Endodermal cell (in vitro differentiated cells): ENCODE data around the gene CDC14B. TPM values are rescaled to one million over a fixed set of nuclear protein-coding genes. Genes with fewer than 3 reads are reported as not detected.

Experiments used
- DNase-seq: peaks from one replicate; pipeline ENCODE4 v3.0.0-alpha.2; 2017
- H3K27ac ChIP-seq: 2 replicates; pipeline ENCODE4 v1.5.1; 2013; ENCODE audit warnings: mild to moderate bottlenecking, low read depth, low read length, moderate library complexity
- H3K27me3 ChIP-seq: 2 replicates; pipeline ENCODE4 v1.6.1; 2013; ENCODE audit warnings: mild to moderate bottlenecking, low read length, moderate library complexity; ENCODE audit not compliant: insufficient read depth, control insufficient read depth, poor library complexity, severe bottlenecking
- H3K36me3 ChIP-seq: 2 replicates; pipeline ENCODE4 v1.7.0; 2013; ENCODE audit warnings: mild to moderate bottlenecking, low read length, moderate library complexity; ENCODE audit not compliant: control insufficient read depth, insufficient read depth
- H3K4me1 ChIP-seq: one replicate; pipeline ENCODE4 v1.7.0; 2013; ENCODE audit warnings: low read length; ENCODE audit not compliant: control insufficient read depth, insufficient read depth
- H3K4me3 ChIP-seq: 2 replicates; pipeline ENCODE4 v1.5.1; 2013; ENCODE audit warnings: mild to moderate bottlenecking, low read length, moderate library complexity
- H3K9ac ChIP-seq: 2 replicates; pipeline ENCODE4 v1.6.1; 2013; ENCODE audit warnings: mild to moderate bottlenecking, low read length, moderate library complexity; ENCODE audit not compliant: poor library complexity, severe bottlenecking; ENCODE audit errors: extremely low read depth
- H3K9me3 ChIP-seq: 2 replicates; pipeline ENCODE4 v1.6.1; 2013; ENCODE audit warnings: mild to moderate bottlenecking, low read length, moderate library complexity; ENCODE audit not compliant: control insufficient read depth
- H3K27ac Mint-ChIP-seq: 2 replicates; pipeline ENCODE4 v1.8.0; 2020; ENCODE audit warnings: mixed read lengths
- H3K27me3 Mint-ChIP-seq: 2 replicates; pipeline ENCODE4 v1.8.0; 2021; ENCODE audit warnings: mild to moderate bottlenecking, mixed read lengths; ENCODE audit not compliant: insufficient read depth
- H3K36me3 Mint-ChIP-seq: 2 replicates; pipeline ENCODE4 v1.8.0; 2020; ENCODE audit warnings: low read depth, mixed read lengths
- H3K4me1 Mint-ChIP-seq: 2 replicates; pipeline ENCODE4 v1.8.0; 2020; ENCODE audit warnings: mixed read lengths
- H3K4me3 Mint-ChIP-seq: 2 replicates; pipeline ENCODE4 v1.8.0; 2020; ENCODE audit warnings: mild to moderate bottlenecking, moderate library complexity, mixed read lengths
- H3K9me3 Mint-ChIP-seq: 2 replicates; pipeline ENCODE4 v1.8.0; 2020; ENCODE audit warnings: mild to moderate bottlenecking, mixed read lengths
- CTCF ChIP-seq: fragments of 200-600 bp; sonication (generic); conservative IDR thresholded peaks from 2 replicates; pipeline ENCODE4 v1.5.0; 2021; ENCODE audit warnings: antibody characterized with exemption, mild to moderate bottlenecking
- WGBS, 2 experiments: methylation state at CpG; one replicate each; pipeline versions ENCODE4 v1.1.5 to v1.1.7; 2013; ENCODE audit warnings: missing lambda C conversion rate in 2 of 2, mixed read lengths in 1 of 2; ENCODE audit not compliant: insufficient coverage in 1 of 2, insufficient read length in 1 of 2; 5-methylcytosine and 5-hydroxymethylcytosine counted together
- total RNA-seq, 2 donors: library from RNA; stranded (reverse); fragmentation: NEBNext Ultra II Directional in 1 of 2; extraction: Animal tissue kit (Norgen Biotek cat#: 25700) in 1 of 2; gene quantifications; 2 replicates in 1 of 2; 3 replicates in 1 of 2; pipeline ENCODE4 v1.2.1, GENCODE V29; 2021

Gene CDC14B
- total RNA-seq, 2 donors from 2014 or later, result 47.5 to 48.3 TPM

- no peak for DNase-seq
- Histone ChIP-seq H3K9me3 (no peaks in the 10 kb centered on the region), H3K27me3 (no peaks in the 10 kb centered on the region), H3K4me3 (no peak overlapping the region), H3K4me1 (no peaks in the 10 kb centered on the region), H3K9ac (no peak overlapping the region), H3K36me3 (no peaks in the 10 kb centered on the region), H3K27ac (no peak overlapping the region)
- 95 to 100% methylated on average over 2 to 10 of the region's 10 CpGs for WGBS, 2 experiments
- peaks cover 17% of the 10 kb centered on the region for H3K4me1 Mint-ChIP-seq
- H3K27me3 Mint-ChIP-seq, result no peaks in the 10 kb centered on the region
- no peak overlapping the region for H3K4me3 Mint-ChIP-seq
- H3K27ac Mint-ChIP-seq, result peak overlapping the region; percentile 53
- no peak for TF ChIP-seq CTCF
- H3K36me3 Mint-ChIP-seq, result peaks cover 9% of the 10 kb centered on the region
- H3K9me3 Mint-ChIP-seq, result no peaks in the 10 kb centered on the region
These were observed 64.7 kb downstream of the CDC14B start for GRCh38 chr9:96554801-96555566.

GRCh38 chr9:96554326-96554725 is 65.3 kb downstream of the CDC14B start:
- no CpG with 5 or more reads among the region's 1 CpG for WGBS, 2 experiments
- Histone ChIP-seq H3K9me3 (no peaks in the 10 kb centered on the region), H3K27ac (no peak overlapping the region), H3K36me3 (no peaks in the 10 kb centered on the region), H3K27me3 (no peaks in the 10 kb centered on the region), H3K4me3 (no peak overlapping the region), H3K4me1 (no peaks in the 10 kb centered on the region), H3K9ac (no peak overlapping the region)
- no peaks in the 10 kb centered on the region for H3K9me3 Mint-ChIP-seq
- DNase-seq, result no peak
- H3K36me3 Mint-ChIP-seq, result peaks cover 9% of the 10 kb centered on the region
- no peak overlapping the region for H3K4me3 Mint-ChIP-seq
- H3K4me1 Mint-ChIP-seq, result peaks cover 13% of the 10 kb centered on the region
- no peak overlapping the region for H3K27ac Mint-ChIP-seq
- no peaks in the 10 kb centered on the region for H3K27me3 Mint-ChIP-seq
- no peak for TF ChIP-seq CTCF

- no peak overlapping the region for H3K27ac Mint-ChIP-seq
- 71 to 92% methylated on average over 1 to 2 of the region's 2 CpGs for WGBS, 2 experiments
- TF ChIP-seq CTCF, result no peak
- H3K4me1 Mint-ChIP-seq, result peaks cover 8% of the 10 kb centered on the region
- no peaks in the 10 kb centered on the region for H3K27me3 ChIP-seq
- H3K27me3 Mint-ChIP-seq, result no peaks in the 10 kb centered on the region
- no peak overlapping the region for H3K27ac ChIP-seq
- no peak overlapping the region for H3K4me3 ChIP-seq
- no peaks in the 10 kb centered on the region for H3K9me3 Mint-ChIP-seq
- H3K36me3 ChIP-seq, result no peaks in the 10 kb centered on the region
- no peaks in the 10 kb centered on the region for H3K9me3 ChIP-seq
- peaks cover 11% of the 10 kb centered on the region for H3K36me3 Mint-ChIP-seq
- no peak overlapping the region for H3K4me3 Mint-ChIP-seq
- DNase-seq, result no peak
- H3K9ac ChIP-seq, result no peak overlapping the region
- no peaks in the 10 kb centered on the region for H3K4me1 ChIP-seq
These were observed 66.6 kb downstream of the CDC14B start for GRCh38 chr9:96553070-96553469.
